Neural progenitor cell (in vitro differentiated cells): ENCODE data around the gene TCP11. TPM values are rescaled to one million over a fixed set of nuclear protein-coding genes. Genes with fewer than 3 reads are reported as not detected.

Experiments used
- DNase-seq: peaks from one replicate; pipeline ENCODE4 v3.0.0-alpha.2; 2016; ENCODE audit warnings: low spot score
- H2AFZ ChIP-seq: fragments of 200-600 bp; sonication (generic); replicated peaks from 2 replicates; pipeline ENCODE4 v1.6.1; 2016; ENCODE audit warnings: antibody characterized with exemption
- H3F3A ChIP-seq: fragments of 200-600 bp; sonication (generic); 2 replicates; pipeline ENCODE4 v1.6.1; 2016; ENCODE audit warnings: antibody characterized with exemption, low read depth
- H3K27ac ChIP-seq: fragments of 200-600 bp; sonication (generic); 2 replicates; pipeline ENCODE4 v1.5.1; 2016; ENCODE audit warnings: mild to moderate bottlenecking
- H3K27me3 ChIP-seq: fragments of 200-600 bp; sonication (generic); 2 replicates; pipeline ENCODE4 v1.6.1; 2016; ENCODE audit warnings: mild to moderate bottlenecking, moderate library complexity
- H3K36me3 ChIP-seq: fragments of 200-600 bp; sonication (generic); 2 replicates; pipeline ENCODE4 v1.5.1; 2016
- H3K4me1 ChIP-seq: fragments of 200-600 bp; sonication (generic); 2 replicates; pipeline ENCODE4 v1.6.1; 2016; ENCODE audit warnings: mixed run types
- H3K4me2 ChIP-seq: fragments of 200-600 bp; sonication (generic); 2 replicates; pipeline ENCODE4 v1.6.1; 2016
- H3K4me3 ChIP-seq: fragments of 200-600 bp; sonication (generic); 2 replicates; pipeline ENCODE4 v1.5.1; 2016
- H3K79me2 ChIP-seq: fragments of 200-600 bp; sonication (generic); 2 replicates; pipeline ENCODE4 v1.6.1; 2016; ENCODE audit warnings: low read depth
- H3K9ac ChIP-seq: fragments of 200-600 bp; sonication (generic); 2 replicates; pipeline ENCODE4 v1.6.1; 2016
- H3K9me3 ChIP-seq: fragments of 200-600 bp; sonication (generic); 2 replicates; pipeline ENCODE4 v1.5.1; 2016; ENCODE audit warnings: low read depth
- H4K20me1 ChIP-seq: fragments of 200-600 bp; sonication (generic); 2 replicates; pipeline ENCODE4 v1.6.1; 2016; ENCODE audit warnings: low read depth
- H3K27ac Mint-ChIP-seq: 3 replicates; pipeline ENCODE4 v1.8.0; 2021; ENCODE audit warnings: mixed read lengths
- H3K27me3 Mint-ChIP-seq: 2 replicates; pipeline ENCODE4 v1.8.0; 2022; ENCODE audit warnings: low read depth, mild to moderate bottlenecking, inconsistent platforms, moderate library complexity, mixed read lengths; ENCODE audit not compliant: insufficient read depth
- H3K36me3 Mint-ChIP-seq: 3 replicates; pipeline ENCODE4 v1.8.0; 2021; ENCODE audit warnings: mixed read lengths
- H3K4me1 Mint-ChIP-seq: 3 replicates; pipeline ENCODE4 v1.8.0; 2021; ENCODE audit warnings: mixed read lengths
- H3K4me3 Mint-ChIP-seq: 3 replicates; pipeline ENCODE4 v1.8.0; 2021; ENCODE audit warnings: mild to moderate bottlenecking, moderate library complexity, mixed read lengths
- H3K9me3 Mint-ChIP-seq: 3 replicates; pipeline ENCODE4 v1.8.0; 2020; ENCODE audit warnings: mixed read lengths
- EZH2 ChIP-seq: fragments of 200-600 bp; sonication (generic); IDR thresholded peaks from 2 replicates; pipeline ENCODE4 v1.6.1; 2017; ENCODE audit warnings: antibody characterized with exemption, mild to moderate bottlenecking, moderate library complexity
- EZH2phosphoT487 ChIP-seq: fragments of 200-600 bp; sonication (generic); IDR thresholded peaks from 2 replicates; pipeline ENCODE4 v1.6.1; 2017; ENCODE audit warnings: antibody characterized with exemption
- total RNA-seq: library from RNA; depleted of rRNA; stranded (reverse); fragments of >200 nt; gene quantifications from 2 replicates; pipeline ENCODE4 v1.2.3, GENCODE V29; 2015; ENCODE audit warnings: low replicate concordance
- TF ChIP-seq, protein P1 (sequence below): fragments of 200-600 bp; sonication (generic); IDR thresholded peaks from 2 replicates; pipeline ENCODE4 v1.5.1; 2017; ENCODE audit warnings: antibody characterized with exemption, mild to moderate bottlenecking

The TCP11 gene
- total RNA-seq, 1 donor from 2014 or later = not detected

- DNase-seq = no peak
- Mint-ChIP-seq H3K36me3 (no peaks in the 10 kb centered on the region), H3K4me3 (no peak overlapping the region), H3K9me3 (no peaks in the 10 kb centered on the region), H3K4me1 (peaks cover 7% of the 10 kb centered on the region), H3K27ac (no peak overlapping the region), H3K27me3 (peaks cover 2% of the 10 kb centered on the region)
- no peak overlapping the region for H3K4me3 ChIP-seq
- no peaks in the 10 kb centered on the region for H3K79me2 ChIP-seq
- H3K27me3 ChIP-seq = no peaks in the 10 kb centered on the region
- no peak overlapping the region for H3K9ac ChIP-seq
- H3K27ac ChIP-seq = no peak overlapping the region
- no peaks in the 10 kb centered on the region for H3K36me3 ChIP-seq
- no peaks in the 10 kb centered on the region for H3K4me1 ChIP-seq
- no peak for TF ChIP-seq EZH2
- H2AFZ ChIP-seq = no peak overlapping the region
- H3K9me3 ChIP-seq = no peaks in the 10 kb centered on the region
- H3K4me2 ChIP-seq = no peak overlapping the region
- no peaks in the 10 kb centered on the region for H3F3A ChIP-seq
- no peaks in the 10 kb centered on the region for H4K20me1 ChIP-seq
Measured at GRCh38 chr6:35136185-35136584, 5.0 kb downstream of the TCP11 start.

GRCh38 chr6:35128496-35128895 is 12.6 kb downstream of the TCP11 start:
- no peak for DNase-seq
- TF ChIP-seq EZH2 (no peak), EZH2phosphoT487 (no peak)
- TF ChIP-seq, protein P1, sequence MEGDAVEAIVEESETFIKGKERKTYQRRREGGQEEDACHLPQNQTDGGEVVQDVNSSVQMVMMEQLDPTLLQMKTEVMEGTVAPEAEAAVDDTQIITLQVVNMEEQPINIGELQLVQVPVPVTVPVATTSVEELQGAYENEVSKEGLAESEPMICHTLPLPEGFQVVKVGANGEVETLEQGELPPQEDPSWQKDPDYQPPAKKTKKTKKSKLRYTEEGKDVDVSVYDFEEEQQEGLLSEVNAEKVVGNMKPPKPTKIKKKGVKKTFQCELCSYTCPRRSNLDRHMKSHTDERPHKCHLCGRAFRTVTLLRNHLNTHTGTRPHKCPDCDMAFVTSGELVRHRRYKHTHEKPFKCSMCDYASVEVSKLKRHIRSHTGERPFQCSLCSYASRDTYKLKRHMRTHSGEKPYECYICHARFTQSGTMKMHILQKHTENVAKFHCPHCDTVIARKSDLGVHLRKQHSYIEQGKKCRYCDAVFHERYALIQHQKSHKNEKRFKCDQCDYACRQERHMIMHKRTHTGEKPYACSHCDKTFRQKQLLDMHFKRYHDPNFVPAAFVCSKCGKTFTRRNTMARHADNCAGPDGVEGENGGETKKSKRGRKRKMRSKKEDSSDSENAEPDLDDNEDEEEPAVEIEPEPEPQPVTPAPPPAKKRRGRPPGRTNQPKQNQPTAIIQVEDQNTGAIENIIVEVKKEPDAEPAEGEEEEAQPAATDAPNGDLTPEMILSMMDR = no peak
- Histone ChIP-seq H3K79me2 (no peaks in the 10 kb centered on the region), H3K4me2 (no peak overlapping the region), H4K20me1 (no peaks in the 10 kb centered on the region), H3K9ac (no peak overlapping the region), H3K27ac (no peak overlapping the region), H3K27me3 (no peaks in the 10 kb centered on the region), H3K4me3 (no peak overlapping the region), H3K9me3 (no peaks in the 10 kb centered on the region), H3K4me1 (no peaks in the 10 kb centered on the region), H2AFZ (no peak overlapping the region), H3F3A (no peaks in the 10 kb centered on the region), H3K36me3 (no peaks in the 10 kb centered on the region)
- H3K36me3 Mint-ChIP-seq = no peaks in the 10 kb centered on the region
- no peaks in the 10 kb centered on the region for H3K9me3 Mint-ChIP-seq
- no peaks in the 10 kb centered on the region for H3K27me3 Mint-ChIP-seq
- H3K4me1 Mint-ChIP-seq = no peaks in the 10 kb centered on the region
- H3K4me3 Mint-ChIP-seq = no peak overlapping the region
- no peak overlapping the region for H3K27ac Mint-ChIP-seq

- Histone ChIP-seq H3K27ac (no peak overlapping the region), H2AFZ (no peak overlapping the region), H3K4me2 (no peak overlapping the region), H3K4me1 (no peaks in the 10 kb centered on the region), H3K36me3 (no peaks in the 10 kb centered on the region), H3F3A (no peaks in the 10 kb centered on the region), H3K9ac (no peak overlapping the region), H3K27me3 (no peaks in the 10 kb centered on the region), H4K20me1 (no peaks in the 10 kb centered on the region), H3K4me3 (no peak overlapping the region), H3K79me2 (no peaks in the 10 kb centered on the region), H3K9me3 (no peaks in the 10 kb centered on the region)
- no peaks in the 10 kb centered on the region for H3K9me3 Mint-ChIP-seq
- TF ChIP-seq EZH2phosphoT487 (no peak), EZH2 (no peak)
- TF ChIP-seq, protein P1 = no peak
- H3K36me3 Mint-ChIP-seq = no peaks in the 10 kb centered on the region
- no peaks in the 10 kb centered on the region for H3K27me3 Mint-ChIP-seq
- H3K4me1 Mint-ChIP-seq = no peaks in the 10 kb centered on the region
- no peak overlapping the region for H3K4me3 Mint-ChIP-seq
- DNase-seq = no peak
- no peak overlapping the region for H3K27ac Mint-ChIP-seq
Measured at GRCh38 chr6:35128042-35128441, 13.1 kb downstream of the TCP11 start.

GRCh38 chr6:35124356-35124755 is 16.8 kb downstream of the TCP11 start:
- Histone ChIP-seq H3K79me2 (no peaks in the 10 kb centered on the region), H3K4me3 (no peak overlapping the region), H3K9me3 (no peaks in the 10 kb centered on the region), H3K4me1 (no peaks in the 10 kb centered on the region), H2AFZ (no peak overlapping the region), H3K36me3 (no peaks in the 10 kb centered on the region), H4K20me1 (no peaks in the 10 kb centered on the region), H3K27me3 (no peaks in the 10 kb centered on the region), H3K4me2 (no peak overlapping the region), H3K9ac (no peak overlapping the region), H3F3A (no peaks in the 10 kb centered on the region), H3K27ac (no peak overlapping the region)
- DNase-seq = no peak
- H3K4me3 Mint-ChIP-seq = no peak overlapping the region
- no peaks in the 10 kb centered on the region for H3K4me1 Mint-ChIP-seq
- H3K9me3 Mint-ChIP-seq = peaks cover 4% of the 10 kb centered on the region
- H3K27ac Mint-ChIP-seq = no peak overlapping the region
- TF ChIP-seq EZH2 (no peak), EZH2phosphoT487 (no peak)
- TF ChIP-seq, protein P1 = no peak
- H3K27me3 Mint-ChIP-seq = no peaks in the 10 kb centered on the region
- H3K36me3 Mint-ChIP-seq = no peaks in the 10 kb centered on the region
